ENCODE measurements around the gene GPC5.

DNA sequence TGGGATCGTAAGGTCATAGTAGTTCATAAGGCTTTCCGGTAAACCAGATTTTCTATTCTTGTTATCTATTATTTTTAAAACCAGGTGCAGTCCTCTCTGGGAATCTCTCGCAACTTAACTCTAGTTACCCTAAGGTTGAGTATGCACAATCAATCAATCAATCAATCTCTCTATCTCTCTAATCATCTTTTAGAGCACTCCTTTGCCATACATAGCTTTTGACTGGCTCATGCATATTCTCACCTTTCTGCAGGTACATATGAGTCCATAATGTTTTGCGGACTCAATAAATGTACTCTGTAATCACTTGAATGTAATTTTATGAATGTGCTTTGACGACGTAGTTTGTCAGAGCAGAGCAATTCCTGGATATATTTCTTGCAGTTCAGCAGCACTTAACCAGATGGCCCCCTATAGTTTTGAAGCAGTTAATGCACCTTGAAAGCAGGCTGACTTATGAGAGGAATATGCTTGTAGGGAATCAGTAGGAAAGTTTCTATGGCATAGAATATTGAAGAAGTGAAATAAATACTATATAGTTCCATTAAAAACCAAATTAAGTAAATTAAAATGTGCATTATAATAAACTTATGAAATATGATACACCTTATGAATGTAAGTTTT lies 524.7 kb downstream of the GPC5 start:
- TF ChIP-seq, protein P1, sequence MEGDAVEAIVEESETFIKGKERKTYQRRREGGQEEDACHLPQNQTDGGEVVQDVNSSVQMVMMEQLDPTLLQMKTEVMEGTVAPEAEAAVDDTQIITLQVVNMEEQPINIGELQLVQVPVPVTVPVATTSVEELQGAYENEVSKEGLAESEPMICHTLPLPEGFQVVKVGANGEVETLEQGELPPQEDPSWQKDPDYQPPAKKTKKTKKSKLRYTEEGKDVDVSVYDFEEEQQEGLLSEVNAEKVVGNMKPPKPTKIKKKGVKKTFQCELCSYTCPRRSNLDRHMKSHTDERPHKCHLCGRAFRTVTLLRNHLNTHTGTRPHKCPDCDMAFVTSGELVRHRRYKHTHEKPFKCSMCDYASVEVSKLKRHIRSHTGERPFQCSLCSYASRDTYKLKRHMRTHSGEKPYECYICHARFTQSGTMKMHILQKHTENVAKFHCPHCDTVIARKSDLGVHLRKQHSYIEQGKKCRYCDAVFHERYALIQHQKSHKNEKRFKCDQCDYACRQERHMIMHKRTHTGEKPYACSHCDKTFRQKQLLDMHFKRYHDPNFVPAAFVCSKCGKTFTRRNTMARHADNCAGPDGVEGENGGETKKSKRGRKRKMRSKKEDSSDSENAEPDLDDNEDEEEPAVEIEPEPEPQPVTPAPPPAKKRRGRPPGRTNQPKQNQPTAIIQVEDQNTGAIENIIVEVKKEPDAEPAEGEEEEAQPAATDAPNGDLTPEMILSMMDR (IDR thresholded peaks at IDR 0.05; ENCODE audit: low read length): peak; percentile 38; the same call in 1 of the 2 replicates
- no peak for TF ChIP-seq EZH2 (IDR thresholded peaks at IDR 0.05; ENCODE audit: borderline replicate concordance, low read length)

All from OCI-LY1 (cell line).